ENCODE data around the gene TFPI. TPM values are rescaled to one million over a fixed set of nuclear protein-coding genes. Genes with fewer than 3 reads are reported as not detected.
"Not testable (repeated sequence)": the region's sequence is repeated elsewhere in the genome, so short reads cannot be mapped to it uniquely, and the experiment has no call there.

Gene TFPI
- total RNA-seq, 1 donor from 2014 or later, result 35.2 TPM

DNA sequence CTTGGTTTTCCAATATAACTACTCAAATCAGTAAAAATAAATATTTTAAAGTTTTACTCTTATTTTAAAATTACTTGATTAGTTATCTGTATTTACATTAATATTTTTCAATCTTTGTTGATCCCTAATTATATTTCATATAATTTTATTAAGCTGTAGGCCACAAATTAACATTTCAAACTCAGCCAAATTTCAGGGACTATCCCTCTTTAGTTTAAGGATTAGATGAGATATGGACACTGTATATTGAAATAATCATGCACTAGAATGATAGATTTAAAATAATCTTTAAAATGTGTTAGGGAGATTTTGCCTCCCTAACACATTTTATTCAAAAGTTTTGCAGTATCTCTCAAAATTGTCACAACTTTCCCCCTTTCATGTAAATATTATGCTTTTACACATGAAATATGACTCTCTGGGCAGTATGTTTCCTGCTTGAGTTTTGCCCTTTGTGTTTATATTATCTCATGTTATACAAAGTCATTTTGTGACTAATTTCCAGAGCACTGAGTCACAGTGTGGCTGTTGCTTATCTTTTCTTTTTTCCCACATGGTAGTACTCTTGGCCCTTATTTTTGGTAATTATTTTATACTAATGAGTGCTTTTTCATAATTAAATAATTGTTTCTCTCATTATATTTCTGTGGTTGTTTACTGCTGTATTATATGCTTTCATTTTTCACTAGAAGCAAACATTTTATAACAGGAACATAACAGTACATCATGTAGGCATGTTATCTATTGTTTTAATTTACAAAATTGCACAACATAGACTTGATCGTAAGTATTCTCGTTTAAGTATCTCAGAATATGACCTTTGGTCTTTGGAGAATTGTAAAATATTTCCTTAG is 1.2 kb downstream of the TFPI start:
- no peak for DNase-seq

DNA sequence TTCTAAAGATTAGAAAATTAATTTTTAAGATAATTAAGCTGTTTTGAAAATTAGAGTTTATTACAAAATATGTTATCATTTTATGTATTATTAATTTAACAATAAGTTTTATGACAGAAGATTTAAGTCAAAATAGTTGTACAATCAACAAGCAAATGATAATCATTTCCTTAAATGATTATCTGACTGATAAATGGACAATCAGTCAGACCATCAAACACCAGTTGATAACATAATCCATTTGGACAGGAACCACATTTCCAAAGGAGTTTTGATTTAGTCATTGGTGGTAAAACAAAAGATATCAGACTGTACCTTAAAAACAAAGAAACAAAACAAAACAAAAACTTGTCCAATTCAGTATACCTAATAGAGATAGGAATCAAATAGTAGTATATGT is 1.9 kb downstream of the TFPI start:
- no peak for DNase-seq

DNA sequence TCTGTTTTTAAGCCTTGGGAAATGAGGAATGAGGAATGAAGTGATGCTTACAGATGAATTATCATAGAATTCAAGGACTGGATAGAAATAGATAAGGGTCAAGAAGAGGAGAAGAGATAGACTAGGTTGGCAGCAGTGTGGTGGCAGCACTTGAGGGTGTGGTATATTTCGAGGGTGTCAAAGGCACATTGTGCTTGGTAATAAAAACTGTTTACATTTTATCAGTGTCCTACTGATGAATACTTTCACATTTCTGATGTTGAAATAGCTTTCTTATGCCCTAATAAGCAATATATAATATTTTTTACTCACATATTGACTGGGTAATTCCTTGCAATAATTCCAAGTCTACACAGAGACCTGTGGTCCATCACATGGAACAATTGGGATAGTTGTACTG is 3.4 kb downstream of the TFPI start:
- no peak for DNase-seq

DNA sequence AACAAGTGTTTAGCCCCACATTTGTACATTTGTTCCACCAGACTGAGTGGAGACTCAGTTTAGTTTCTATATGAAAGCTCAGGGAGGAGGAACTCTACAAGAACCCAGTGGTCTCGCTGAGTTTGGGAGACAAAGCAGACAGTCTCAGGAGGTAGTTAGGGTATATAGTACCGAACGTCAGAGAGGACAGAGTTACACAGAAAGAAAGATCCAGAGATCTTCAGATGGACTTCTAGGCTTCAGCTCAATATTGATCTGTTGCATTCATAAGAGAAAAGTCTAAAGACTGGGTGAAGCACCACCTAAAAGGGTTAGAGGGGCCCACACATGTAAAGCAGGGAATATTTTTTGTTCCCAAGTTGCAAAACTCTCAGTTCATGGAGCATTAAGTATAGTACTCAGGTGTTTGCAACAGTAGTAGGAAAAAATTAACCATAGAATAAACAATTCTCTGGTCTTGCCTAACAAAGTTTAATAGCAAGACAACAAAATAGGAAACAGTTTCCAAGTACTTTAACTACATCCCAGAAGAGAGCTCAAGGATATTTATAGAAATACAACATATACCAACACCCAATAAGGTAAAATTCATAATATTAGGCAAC is 4.2 kb downstream of the TFPI start:
- no peak for DNase-seq

DNA sequence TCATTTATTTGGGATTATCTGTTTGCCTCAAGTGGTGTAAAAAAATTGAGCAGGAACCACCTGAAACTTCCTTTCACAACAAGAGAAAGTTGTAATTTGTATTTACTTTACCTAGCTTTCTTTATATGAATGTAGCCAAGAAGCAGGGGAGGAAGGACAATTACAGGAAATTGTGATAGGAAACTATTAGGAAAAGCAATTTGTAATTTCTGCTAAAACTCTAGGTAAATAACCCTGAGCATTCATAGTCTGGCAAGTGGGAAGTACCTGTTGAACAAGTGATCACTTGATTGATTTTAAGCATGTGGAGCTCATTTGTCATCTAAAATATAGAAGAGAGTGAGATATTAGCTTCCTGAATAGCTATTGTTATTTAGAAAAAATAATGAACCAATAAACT is 5.0 kb downstream of the TFPI start:
- no peak for DNase-seq

DNA sequence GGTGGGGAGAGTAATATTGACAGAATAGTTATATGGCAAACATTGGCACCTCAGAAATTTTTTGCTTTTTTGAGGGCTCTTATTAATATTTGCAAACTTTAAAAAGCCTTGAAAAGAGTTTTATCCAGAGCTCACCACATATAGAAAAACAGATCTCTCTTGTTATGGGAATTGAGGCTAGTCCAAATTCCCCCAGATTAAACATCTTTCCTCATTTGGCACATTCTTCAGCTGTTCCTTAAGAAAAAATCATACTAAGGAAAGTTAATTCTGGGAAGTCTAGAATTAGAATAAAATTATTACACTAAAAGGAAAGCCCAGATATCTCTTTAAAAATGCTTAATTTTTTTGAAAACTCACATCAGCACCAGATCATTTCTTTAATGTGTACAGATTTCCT is 5.6 kb downstream of the TFPI start:
- no peak for DNase-seq

DNA sequence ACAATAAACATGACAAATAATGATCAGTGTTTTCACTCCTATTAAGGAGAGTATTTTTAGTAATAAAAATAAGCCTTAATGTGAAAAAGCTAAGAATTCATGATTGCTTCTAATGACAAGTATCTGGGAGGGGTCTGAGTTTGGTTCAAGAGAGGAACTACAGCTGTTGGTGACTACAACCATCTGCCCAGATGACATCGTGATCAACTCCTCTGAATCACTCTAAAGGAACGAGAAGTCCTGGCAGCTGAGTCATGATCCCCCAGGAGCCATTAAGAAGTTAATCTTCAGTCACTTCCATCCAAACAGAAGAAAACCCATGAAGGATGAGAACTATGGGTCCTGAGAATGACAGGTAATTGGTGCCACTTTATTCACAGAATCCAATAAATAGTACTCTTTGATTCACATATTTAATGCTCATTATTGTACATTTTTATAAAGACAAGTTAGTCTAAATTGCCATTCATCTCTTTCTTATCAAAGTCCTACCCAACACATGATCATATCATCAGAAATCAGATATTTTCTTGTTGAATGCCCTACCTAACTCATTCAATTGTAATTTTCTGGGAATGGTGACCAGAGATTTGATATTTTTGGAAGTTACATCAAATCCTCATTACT is 6.8 kb downstream of the TFPI start:
- DNase-seq, result no peak

DNA sequence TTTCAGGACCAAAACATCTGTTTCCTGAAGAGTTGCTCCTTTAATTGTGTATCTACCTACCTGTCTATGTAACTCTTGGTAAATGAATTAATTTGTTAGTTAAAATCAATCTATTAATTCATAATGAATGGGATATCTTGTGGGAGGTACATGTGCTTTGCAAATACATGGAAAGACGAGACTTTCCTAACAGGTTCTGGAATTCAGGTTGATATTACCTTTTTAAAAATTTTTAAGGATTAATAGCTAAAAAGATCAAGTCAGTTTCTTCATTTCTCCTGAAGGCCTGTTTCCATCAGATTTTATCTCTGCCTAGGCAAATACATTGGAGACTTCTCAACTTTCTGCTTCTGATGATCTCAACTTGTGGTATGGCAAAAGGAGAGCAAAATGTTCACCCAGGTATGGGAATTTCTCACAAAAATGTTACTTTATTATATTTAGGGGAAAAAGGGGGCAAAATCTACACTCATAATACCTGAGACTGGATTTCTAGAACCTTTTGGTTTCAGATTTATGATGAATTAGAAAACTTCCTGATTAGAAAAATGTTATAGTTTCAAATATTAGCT is 7.4 kb downstream of the TFPI start:
- DNase-seq, result no peak

DNA sequence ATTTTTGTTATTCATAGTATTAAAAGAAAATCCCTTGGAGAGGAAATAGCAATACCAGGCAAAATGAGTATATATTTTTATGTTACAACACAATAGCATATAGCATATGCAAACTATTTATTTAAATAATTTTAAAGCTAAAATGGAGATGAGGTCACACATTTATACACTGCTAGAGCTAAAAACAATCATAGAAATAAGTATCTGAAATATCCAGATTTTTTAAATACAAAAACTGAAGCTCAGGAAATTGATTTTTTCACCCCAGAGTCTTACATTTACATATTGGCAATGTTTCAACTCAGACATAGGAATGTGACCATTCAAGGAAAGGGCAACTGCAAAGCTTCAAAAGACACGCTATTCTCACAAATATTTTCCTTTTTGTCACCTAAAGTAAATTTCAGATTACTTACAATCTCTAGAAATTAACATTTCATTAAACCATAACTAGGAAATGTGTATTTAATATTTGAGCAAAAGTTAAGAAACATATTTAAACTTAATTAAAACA is 8.9 kb downstream of the TFPI start:
- no peak for DNase-seq

DNA sequence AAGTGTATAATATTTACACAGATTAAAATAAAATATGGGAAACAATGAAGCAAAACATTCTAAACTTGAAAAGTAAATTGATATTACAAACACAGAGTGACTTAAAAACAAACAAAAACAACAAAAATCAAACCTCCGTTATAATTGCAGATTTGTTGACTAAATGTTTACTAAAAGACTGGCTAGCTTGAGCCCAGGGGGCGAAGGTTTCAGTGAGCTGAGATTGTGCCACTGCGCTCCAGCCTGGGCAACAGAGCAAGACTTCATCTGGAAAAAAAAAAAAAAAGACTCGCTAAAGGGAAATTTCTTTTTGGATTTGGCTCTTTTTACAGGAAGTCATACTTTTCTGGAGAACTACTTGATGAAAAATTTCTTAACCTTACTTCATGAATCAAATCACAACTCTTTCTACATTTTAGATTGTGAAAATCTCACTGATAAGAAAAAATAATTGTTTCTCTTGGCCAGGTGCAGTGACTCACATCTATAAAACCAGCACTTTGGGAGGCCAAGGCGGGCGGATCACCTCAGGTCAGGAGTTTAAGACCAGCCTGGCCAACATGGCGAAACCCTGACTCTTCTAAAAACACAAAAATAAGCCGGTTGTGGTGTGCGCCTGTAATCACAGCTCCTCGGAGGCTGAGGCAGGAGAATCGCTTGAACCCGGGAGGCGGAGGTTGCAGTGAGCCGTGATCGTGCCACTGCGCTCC is 9.7 kb downstream of the TFPI start:
- no peak for DNase-seq

DNA sequence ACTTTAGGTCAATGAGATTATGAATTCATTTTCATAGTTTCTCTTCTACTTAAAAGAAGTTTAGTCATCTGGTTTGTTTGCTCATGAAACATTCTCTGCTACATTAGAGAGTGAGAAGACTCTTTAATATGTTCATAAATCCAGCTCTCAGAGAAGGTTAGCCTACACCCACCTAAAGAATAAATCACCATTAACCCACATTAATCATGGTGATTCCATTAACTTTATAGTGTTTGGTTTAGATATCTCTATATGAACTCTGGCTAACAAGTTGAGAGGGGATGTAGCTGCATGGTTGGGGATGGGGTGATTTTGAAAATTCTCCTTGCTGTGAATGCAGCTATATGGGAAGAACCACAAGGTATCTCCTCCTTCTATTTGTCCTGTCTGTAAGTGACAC is 10.7 kb downstream of the TFPI start:
- no peak for DNase-seq

DNA sequence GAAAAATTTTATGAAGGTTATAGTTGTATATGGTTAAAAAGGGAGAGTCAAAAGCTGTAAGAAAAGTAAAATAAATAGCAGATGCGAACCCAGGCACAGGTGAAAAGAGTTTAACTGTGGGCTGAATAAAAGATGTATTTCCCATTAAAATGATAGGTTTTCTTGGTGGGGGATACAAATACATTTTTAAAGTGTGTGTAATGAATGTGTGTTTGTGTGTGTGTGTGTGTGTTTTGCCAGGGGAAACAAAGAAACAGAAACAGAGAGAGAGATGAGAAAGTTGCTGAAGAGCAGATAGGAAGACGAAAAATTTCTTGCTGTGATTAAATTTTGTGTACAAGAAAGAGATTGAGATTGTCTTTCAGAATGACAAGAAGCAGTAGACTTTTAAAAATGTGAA is 12.1 kb downstream of the TFPI start:
- no peak for DNase-seq

DNA sequence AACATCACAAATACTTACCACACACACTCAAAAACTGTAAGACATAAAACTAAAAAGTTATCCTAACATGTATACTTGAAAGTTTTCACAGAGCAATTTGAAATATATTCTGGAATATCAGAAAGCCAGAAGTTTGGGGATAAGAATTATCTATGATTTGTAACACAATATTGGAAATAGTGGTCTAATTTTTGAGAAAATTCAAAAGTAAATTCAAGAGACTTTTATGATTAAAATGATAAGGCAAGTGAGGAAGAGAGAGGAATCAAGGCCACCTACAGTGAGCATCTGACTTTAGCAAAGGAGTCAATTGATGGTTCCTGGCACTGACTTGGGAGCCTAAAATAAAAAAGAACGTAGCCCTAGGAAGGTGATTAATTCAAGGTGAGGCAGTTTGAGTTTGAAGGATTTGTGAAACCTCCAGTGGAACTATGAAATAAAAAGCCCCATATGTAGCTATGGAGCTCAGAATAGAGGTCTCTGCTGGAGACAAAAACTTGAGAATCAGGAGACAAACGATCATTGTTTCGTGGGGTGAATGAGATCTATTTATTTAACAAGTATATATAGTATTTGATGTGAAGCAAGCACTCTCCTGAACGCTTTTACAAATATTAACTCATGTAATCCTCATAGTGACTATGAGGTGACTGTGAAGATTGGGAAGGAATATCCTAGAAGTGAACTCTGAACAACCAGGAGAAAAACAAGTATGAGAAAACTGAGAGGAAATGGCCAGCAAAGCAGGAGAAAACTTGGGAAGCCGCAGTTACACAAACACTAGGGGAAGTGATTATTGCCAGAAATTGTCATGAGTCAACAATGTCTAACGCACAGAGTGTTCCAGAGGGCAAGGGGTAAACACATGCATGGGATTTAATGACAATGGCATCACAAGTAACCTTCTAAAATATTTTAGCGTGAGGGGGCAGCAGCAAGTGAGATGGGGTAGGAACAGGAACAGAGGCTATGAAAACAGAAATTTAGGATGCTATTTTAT is 12.8 kb downstream of the TFPI start:
- no peak for DNase-seq

DNA sequence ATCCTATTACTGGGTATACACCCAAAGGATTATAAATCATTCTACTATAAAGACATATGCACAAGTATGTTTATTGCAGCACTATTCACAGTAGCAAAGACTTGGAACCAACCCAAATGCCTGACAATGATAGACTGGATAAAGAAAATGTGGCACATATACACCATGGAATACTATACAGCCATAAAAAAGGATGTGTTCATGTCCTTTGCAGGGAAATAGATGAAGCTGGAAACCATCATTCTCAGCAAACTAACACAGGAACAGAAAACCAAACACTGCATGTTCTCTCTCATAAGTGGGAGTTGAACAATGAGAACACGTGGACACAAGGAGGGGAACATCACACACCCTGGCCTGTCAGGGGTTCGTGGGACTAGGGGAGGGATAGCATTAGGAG is 16.0 kb downstream of the TFPI start:
- not testable (repeated sequence) for DNase-seq

DNA sequence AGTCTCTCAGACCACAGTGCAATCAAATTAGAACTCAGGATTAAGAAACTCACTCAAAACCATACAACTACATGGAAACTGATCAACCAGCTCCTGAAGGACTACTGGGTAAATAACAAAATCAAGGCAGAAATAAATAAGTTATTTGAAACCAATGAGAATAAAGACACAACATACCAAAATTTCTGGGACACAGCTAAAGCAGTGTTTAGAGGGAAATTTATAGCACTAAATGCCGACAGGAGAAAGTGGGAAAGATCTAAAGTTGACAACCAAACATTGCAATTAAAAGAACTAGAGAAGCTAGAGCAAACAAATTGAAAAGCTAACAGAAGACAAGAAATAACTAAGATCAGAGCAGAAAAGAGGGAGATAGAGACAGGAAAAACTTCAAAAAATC is 18.9 kb downstream of the TFPI start:
- DNase-seq, result not testable (repeated sequence)

DNA sequence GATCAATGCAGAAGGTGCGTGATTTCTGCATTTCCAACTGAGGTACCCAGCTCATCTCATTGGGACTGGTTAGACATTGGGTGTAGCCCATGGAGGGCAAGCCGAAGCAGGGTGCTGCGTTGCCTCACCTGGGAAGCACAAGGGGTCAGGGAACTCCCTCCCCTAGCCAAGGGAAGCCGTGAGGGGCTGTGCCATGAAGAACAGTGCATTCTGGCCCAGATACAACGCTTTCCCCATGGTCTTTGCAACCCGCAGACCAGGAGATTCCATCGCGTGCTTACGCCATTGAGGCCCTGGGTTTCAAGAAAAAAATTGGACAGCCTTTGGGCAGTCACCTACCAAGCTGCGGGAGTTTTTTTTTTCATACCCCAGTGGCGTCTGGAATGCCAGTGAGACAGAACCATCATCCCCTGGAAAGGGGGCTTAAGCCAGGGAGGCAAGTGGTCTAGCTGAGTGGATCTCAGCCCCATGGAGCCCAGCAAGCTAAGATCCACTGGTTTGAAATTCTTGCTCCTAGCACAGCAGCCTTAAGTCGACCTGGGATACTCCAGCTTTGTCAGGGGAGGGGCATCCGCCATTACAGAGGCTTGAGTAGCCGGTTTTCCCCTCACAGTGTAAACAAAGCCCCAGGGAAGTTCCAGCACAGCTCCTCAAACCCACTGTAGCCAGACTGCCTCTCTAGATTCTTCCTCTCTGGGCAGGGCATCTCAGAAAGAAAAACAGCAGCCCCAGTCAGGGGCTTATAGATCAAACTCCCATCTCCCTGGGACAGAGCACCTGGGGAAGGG is 21.7 kb downstream of the TFPI start:
- no peak for DNase-seq

DNA sequence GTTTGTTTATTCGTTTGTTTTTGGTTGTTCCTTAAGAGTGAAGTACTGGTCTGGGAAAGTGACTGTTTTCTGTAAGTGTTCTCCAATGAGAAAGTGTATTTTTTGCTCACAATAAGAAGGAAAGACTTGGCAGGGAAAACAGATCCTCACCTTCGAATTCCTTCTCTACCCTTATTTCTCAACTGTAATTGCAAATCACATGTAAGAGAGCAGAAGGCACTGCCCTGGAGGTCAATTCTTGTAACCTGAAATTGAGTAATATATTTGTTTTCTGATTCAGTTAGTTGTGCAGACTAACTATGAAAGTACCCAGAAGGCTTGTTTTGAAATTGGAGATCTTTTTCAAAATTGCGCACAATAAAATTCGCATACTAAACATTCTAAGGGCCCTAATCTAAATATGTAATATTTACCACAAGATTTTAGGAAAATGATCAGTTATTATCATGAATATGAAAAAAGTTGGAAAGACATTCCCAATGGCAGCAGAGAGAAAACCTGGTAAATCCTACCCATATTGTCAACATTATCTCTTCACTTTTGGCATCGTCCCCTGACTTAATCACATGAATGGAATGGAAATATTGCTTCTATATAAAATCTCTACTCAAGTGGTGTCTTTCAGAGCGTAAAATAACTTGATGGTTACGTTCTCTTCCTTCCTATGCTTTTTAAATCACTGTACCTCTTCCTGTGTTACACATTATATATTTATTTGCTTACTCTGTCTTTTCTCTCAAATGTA is 24.1 kb downstream of the TFPI start:
- no peak for DNase-seq

DNA sequence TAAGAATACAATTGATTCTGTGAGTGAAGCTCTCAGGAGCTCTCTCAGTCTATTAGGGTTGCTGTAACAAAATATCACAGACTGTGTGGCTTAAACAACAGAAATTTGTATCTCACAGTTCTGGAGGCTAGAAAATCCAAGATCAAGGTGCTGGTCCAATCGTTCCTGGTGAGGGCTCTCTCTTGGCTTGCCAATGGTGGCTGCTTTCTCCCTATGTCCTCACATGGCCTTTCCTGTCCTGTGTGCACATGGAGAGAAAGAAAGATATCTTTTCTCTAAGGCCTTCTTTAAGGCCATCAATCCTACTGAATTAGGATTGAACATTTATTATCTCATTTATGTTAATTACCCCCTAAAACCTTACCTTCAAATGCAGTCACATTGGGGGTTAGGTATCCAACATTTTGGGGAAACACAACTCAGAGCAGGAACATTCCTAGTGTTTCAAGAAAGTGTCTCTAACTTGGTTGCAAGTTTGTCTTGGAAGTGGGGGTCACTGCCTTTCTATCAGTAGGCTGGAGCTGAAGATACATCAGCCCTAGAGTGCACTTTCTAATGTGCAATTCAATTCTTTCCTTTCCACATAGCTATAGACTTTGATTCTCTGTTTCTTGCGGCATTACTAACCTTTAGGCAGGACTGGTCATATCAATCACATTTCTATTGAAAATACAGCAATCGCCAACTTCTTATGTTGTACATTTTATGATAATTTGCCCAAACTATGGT is 24.8 kb downstream of the TFPI start:
- no peak for DNase-seq

DNA sequence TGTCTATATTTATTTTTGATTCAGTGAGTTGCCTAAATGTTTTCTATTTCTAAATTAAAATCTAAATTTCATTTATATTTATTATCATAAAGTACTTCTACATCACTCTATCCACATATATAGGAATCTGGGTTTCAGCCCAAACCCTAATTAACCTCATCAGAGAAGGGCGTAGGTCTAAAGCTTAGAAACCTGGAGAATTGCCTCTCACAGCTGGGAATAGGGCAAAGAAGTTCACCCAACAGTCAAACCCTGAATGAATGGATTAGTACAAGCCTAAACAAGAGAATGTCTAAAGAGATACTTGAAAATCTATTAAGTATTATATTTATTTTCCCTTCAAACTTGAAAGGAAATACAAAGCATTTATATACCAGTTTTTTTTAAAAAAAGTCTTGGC is 26.2 kb downstream of the TFPI start:
- no peak for DNase-seq

Data from occipital lobe (tissue), 2 donors.